Measurements from ENCODE around the gene UBE3C. TPM values are rescaled to one million over a fixed set of nuclear protein-coding genes. Genes with fewer than 3 reads are reported as not detected.

Gene UBE3C
- total RNA-seq = 115 and 130 TPM in 2 replicates

GRCh38 chr7:157138424-157139110 is at the start of gene UBE3C:
Gene UBE3C, plus strand, starts transcription at chr7:157138926. Its CDS starts 347 bp downstream, at chr7:157139273.

Small RNAs within 50 kb of the gene (small RNA-seq; reads per million reads assigned to genes)
- not detected for gene AC004975.1

Other genes with a start within 250 kb of the UBE3C start
- gene LMBR1, start 245.7 kb upstream of the UBE3C start, total RNA-seq = 122 and 133 TPM in 2 replicates
- 21.6 and 27.6 TPM in 2 replicates for gene NOM1, start 189.2 kb upstream of the UBE3C start, total RNA-seq
- not detected in 2 replicates for gene MNX1, start 128.3 kb upstream of the UBE3C start, total RNA-seq
- gene DNAJB6, start 198.1 kb downstream of the UBE3C start, total RNA-seq = 101 and 121 TPM in 2 replicates